ENCODE measurements around the gene SPRED1. TPM values are rescaled to one million over a fixed set of nuclear protein-coding genes. Genes with fewer than 3 reads are reported as not detected.

SPRED1 gene
- total and polyA plus RNA-seq, 2 donors (not counting 1 experiment from before 2014, with no cell fraction given) = 0.09 to 2.1 TPM

DNA sequence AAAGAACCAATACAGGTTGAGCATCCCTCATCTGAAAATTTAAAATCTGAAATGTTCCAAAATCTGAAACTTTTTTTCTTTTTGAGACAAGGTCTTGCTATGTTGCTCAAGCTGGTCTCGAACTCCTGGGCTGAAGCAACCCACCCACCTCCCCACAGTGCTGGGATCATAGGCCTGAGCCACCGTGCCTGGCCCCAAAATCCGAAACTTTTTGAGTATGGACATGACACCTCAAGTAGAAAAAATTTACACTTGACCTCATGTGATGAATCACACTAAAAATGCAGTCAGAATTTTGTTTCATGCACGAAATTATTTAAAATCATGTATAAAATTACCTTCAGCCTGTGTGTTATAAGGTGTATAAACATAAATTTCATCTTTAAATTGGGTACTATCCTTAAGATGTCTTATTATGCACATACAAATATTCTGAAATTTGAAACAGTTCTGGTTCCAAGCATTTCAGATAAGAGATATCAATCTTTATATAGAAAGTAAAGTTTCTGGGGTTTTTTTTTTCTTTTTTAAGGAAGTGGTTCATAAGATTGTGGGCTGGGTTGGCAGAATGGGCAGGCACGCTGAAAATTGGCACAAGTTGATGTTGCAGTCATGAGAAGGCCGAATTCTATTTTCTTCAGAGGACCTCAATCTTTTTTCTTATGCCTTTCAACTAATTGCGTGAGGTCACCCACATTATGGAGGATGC, 72.5 kb downstream of the SPRED1 start:
- H3K4me1 ChIP-seq (ENCODE audit: control insufficient read depth in 2 of 2, insufficient read depth in 2 of 2, low read length in 2 of 2) = no peaks in the 10 kb centered on the region
- H3K4me2 ChIP-seq (replicated peaks; ENCODE audit: low read depth, low read length, poor library complexity, severe bottlenecking) = no peak overlapping the region
- Mint-ChIP-seq H3K27me3 (no peaks in the 10 kb centered on the region), H3K9me3 (ENCODE audit: insufficient read depth) (no peaks in the 10 kb centered on the region), H3K4me3 (no peak overlapping the region), H3K4me1 (no peaks in the 10 kb centered on the region), H3K27ac (no peak overlapping the region)
- no peaks in the 10 kb centered on the region for H3K27me3 ChIP-seq (replicated peaks in 1 of 4; ENCODE audit: control extremely low read depth in 1 of 4, control insufficient read depth in 3 of 4, insufficient read depth in 4 of 4, low read length in 3 of 4)
- no peaks in the 10 kb centered on the region for H4K20me1 ChIP-seq (ENCODE audit: control insufficient read depth, insufficient read depth, low read length, poor library complexity, severe bottlenecking)
- no peak for ATAC-seq (ENCODE audit: low read depth)
- 33% methylated on average over 3 of the region's 7 CpGs for WGBS (ENCODE audit: insufficient coverage)
- no peak for DNase-seq
- ChIA-PET POLR2A (no interaction called here), CTCF (no interaction called here)
- no peak for TF ChIP-seq EZH2 (IDR thresholded peaks at IDR 0.05; ENCODE audit: borderline replicate concordance, insufficient read depth, low read depth, low read length, poor library complexity, severe bottlenecking)
- TF ChIP-seq, protein P1, sequence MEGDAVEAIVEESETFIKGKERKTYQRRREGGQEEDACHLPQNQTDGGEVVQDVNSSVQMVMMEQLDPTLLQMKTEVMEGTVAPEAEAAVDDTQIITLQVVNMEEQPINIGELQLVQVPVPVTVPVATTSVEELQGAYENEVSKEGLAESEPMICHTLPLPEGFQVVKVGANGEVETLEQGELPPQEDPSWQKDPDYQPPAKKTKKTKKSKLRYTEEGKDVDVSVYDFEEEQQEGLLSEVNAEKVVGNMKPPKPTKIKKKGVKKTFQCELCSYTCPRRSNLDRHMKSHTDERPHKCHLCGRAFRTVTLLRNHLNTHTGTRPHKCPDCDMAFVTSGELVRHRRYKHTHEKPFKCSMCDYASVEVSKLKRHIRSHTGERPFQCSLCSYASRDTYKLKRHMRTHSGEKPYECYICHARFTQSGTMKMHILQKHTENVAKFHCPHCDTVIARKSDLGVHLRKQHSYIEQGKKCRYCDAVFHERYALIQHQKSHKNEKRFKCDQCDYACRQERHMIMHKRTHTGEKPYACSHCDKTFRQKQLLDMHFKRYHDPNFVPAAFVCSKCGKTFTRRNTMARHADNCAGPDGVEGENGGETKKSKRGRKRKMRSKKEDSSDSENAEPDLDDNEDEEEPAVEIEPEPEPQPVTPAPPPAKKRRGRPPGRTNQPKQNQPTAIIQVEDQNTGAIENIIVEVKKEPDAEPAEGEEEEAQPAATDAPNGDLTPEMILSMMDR (IDR thresholded peaks at IDR 0.05) = no peak
- no peaks in the 10 kb centered on the region for H3K9me3 ChIP-seq (ENCODE audit: control extremely low read depth in 1 of 3, control insufficient read depth in 2 of 3, insufficient read depth in 1 of 3, low read length in 2 of 3)
- no peak overlapping the region for H2AFZ ChIP-seq (ENCODE audit: insufficient read depth, low read depth, low read length, poor library complexity, severe bottlenecking)
- H3K36me3 ChIP-seq (replicated peaks in 1 of 2; ENCODE audit: control extremely low read depth in 1 of 2, control insufficient read depth in 1 of 2, extremely low read depth in 1 of 2, insufficient read depth in 2 of 2, low read length in 1 of 2) = no peaks in the 10 kb centered on the region
- intact Hi-C loops (cut with micrococcal nuclease) = no loop called here
- H3K27ac ChIP-seq (ENCODE audit: low read length in 2 of 2) = no peak overlapping the region
- no peaks in the 10 kb centered on the region for H3K79me2 ChIP-seq (ENCODE audit: control insufficient read depth, insufficient read depth, low read length)
- no peak overlapping the region for H3K9ac ChIP-seq (ENCODE audit: low read length)
- H3K4me3 ChIP-seq (ENCODE audit: control extremely low read depth in 1 of 5, extremely low read depth in 1 of 5, insufficient read depth in 1 of 5, low read depth in 2 of 5, low read length in 4 of 5) = no peak overlapping the region

DNA sequence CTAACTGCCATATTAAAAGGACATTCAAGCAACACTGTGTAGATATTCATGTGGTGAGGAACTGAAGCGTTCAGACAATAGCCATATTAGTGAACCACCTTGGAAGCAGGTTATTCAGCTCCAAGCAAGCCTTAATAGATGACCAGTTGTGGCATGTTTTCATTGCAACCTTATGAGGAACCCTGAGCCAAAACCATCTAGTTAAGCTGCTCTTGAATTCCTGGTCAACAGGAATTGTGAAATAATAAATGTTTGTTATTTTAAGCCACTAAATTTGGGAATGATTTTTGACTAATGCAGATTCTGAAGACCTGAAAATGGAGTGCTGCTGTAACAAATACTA, 73.0 kb downstream of the SPRED1 start:
- Histone ChIP-seq H3K9me3 (ENCODE audit: control extremely low read depth in 1 of 3, control insufficient read depth in 2 of 3, insufficient read depth in 1 of 3, low read length in 2 of 3) (no peaks in the 10 kb centered on the region), H3K36me3 (replicated peaks in 1 of 2; ENCODE audit: control extremely low read depth in 1 of 2, control insufficient read depth in 1 of 2, extremely low read depth in 1 of 2, insufficient read depth in 2 of 2, low read length in 1 of 2) (no peaks in the 10 kb centered on the region), H3K27me3 (replicated peaks in 1 of 4; ENCODE audit: control extremely low read depth in 1 of 4, control insufficient read depth in 3 of 4, insufficient read depth in 4 of 4, low read length in 3 of 4) (no peaks in the 10 kb centered on the region), H2AFZ (ENCODE audit: insufficient read depth, low read depth, low read length, poor library complexity, severe bottlenecking) (no peak overlapping the region), H3K9ac (ENCODE audit: low read length) (no peak overlapping the region), H3K4me2 (replicated peaks; ENCODE audit: low read depth, low read length, poor library complexity, severe bottlenecking) (no peak overlapping the region), H3K79me2 (ENCODE audit: control insufficient read depth, insufficient read depth, low read length) (no peaks in the 10 kb centered on the region), H3K27ac (ENCODE audit: low read length in 2 of 2) (no peak overlapping the region), H3K4me3 (ENCODE audit: control extremely low read depth in 1 of 5, extremely low read depth in 1 of 5, insufficient read depth in 1 of 5, low read depth in 2 of 5, low read length in 4 of 5) (no peak overlapping the region), H3K4me1 (ENCODE audit: control insufficient read depth in 2 of 2, insufficient read depth in 2 of 2, low read length in 2 of 2) (no peaks in the 10 kb centered on the region), H4K20me1 (ENCODE audit: control insufficient read depth, insufficient read depth, low read length, poor library complexity, severe bottlenecking) (no peaks in the 10 kb centered on the region)
- no peaks in the 10 kb centered on the region for H3K27me3 Mint-ChIP-seq
- DNase-seq = no peak
- ChIA-PET POLR2A (no interaction called here), CTCF (no interaction called here)
- intact Hi-C loops (cut with micrococcal nuclease) = no loop called here
- H3K4me1 Mint-ChIP-seq = no peaks in the 10 kb centered on the region
- H3K27ac Mint-ChIP-seq = no peak overlapping the region
- no peaks in the 10 kb centered on the region for H3K9me3 Mint-ChIP-seq (ENCODE audit: insufficient read depth)
- ATAC-seq (ENCODE audit: low read depth) = no peak
- WGBS (ENCODE audit: insufficient coverage) = 80% methylated on average over 1 of the region's 1 CpG
- no peak overlapping the region for H3K4me3 Mint-ChIP-seq
- no peak for TF ChIP-seq EZH2 (IDR thresholded peaks at IDR 0.05; ENCODE audit: borderline replicate concordance, insufficient read depth, low read depth, low read length, poor library complexity, severe bottlenecking)
- TF ChIP-seq, protein P1 (IDR thresholded peaks at IDR 0.05) = no peak
